ENCODE data around the gene AGAP1.

DNA sequence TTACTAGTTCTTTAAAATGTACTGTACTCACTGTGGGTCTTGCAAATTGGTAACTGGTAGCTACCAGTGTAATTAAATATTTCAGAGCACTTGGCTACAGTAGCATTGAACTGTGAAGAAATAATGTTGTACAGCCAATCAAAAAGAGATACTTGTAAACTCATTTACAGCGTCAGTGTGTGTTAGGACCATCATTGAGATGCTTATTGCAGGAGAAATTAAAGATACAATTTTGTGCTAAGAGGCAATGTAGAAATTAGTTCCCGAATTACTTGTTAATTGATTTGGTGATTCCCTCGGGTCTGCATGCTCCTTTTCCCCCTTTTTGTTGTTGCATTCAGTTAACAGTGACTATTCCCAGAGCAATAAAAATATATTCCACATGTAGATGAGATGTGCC is 330.5 kb downstream of the AGAP1 start:
- TF ChIP-seq POLR2A (IDR thresholded peaks at IDR 0.05; ENCODE audit: low read depth, low read length) (no peak), POLR2AphosphoS5 (IDR thresholded peaks at IDR 0.05; ENCODE audit: low read depth, low read length) (no peak), TAF1 (IDR thresholded peaks at IDR 0.05; ENCODE audit: borderline replicate concordance, low read depth, low read length) (no peak)

Measured in GM12892 (cell line).